GM19468 (cell line): ENCODE data around the gene PDE4DIP.
"Not testable (repeated sequence)": the region's sequence is repeated elsewhere in the genome, so short reads cannot be mapped to it uniquely, and the experiment has no call there.

ENCODE experiments used
- ATAC-seq: cut with Tn5 transposase; IDR thresholded peaks from one replicate; pipeline ENCODE4 v1.9.1; 2021; ENCODE audit warnings: mild to moderate bottlenecking, moderate library complexity, moderate number of reproducible peaks; ENCODE audit not compliant: unreplicated experiment; ENCODE audit errors: extremely low read depth

The PDE4DIP gene

DNA sequence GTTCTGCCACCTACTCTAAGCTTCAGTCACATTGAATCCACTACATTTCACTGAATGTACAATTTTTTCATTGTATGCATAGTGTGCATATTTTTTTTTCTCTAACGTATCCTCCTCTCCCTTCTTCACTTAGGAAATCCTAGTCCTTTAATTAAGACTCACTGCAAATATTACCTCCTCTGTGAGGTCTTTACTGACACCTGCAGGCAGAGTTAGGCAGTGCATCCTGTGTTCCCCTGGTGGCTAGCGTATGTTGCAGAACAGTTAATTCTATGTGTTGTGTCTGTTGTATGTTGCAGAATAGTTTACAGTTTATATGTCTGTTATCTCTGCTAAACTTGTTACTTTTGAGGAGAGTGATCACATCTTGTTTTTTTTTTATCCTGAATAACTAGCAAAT, 121.9 kb downstream of the PDE4DIP start:
- ATAC-seq: not testable (repeated sequence)

DNA sequence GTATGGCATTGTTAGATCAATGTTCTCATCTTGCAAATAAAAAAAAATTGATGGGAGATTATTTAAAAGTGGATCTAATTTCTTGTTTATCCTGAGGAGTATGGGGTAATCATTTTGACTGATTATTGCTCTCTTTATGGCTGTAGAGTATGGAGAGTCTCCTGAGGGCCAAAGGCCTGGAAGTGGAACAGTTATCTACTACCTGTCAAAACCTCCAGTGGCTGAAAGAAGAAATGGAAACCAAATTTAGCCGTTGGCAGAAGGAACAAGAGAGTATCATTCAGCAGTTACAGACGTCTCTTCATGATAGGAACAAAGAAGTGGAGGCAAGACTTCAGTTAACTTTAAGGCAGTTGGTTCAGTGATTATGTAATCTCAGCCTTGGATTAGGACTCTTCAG, 123.4 kb downstream of the PDE4DIP start:
- not testable (repeated sequence) for ATAC-seq

DNA sequence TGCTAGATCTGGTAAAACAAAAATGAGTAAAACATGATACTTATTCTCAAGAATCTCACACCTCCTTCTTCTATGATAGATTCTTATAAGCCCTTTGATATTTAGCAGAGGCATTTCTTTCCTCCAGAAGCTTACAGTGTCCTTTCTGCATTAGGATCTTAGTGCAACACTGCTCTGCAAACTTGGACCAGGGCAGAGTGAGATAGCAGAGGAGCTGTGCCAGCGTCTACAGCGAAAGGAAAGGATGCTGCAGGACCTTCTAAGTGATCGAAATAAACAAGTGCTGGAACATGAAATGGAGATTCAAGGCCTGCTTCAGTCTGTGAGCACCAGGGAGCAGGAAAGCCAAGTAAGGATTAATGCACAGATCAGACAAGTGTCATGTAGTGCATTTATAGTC, 124.5 kb downstream of the PDE4DIP start:
- ATAC-seq: not testable (repeated sequence)

DNA sequence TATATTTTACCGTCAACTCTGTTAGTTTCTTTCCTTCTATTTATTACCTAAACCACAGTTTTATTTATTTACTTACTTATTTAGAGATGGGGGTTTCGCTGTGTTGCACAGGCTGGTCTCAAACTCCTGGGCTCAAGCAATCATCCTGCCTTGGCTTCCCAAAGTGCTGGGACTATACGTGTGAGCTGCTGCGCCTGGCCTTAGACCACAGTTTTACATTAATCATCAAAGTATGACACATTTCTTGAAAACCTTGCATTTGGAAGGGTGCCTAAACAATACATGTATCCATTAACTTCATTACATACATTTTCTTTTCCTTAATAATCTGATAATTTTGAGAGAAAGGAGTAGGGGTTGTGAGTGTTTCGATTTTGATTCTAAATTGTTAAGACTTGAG, 124.9 kb downstream of the PDE4DIP start:
- ATAC-seq: not testable (repeated sequence)

DNA sequence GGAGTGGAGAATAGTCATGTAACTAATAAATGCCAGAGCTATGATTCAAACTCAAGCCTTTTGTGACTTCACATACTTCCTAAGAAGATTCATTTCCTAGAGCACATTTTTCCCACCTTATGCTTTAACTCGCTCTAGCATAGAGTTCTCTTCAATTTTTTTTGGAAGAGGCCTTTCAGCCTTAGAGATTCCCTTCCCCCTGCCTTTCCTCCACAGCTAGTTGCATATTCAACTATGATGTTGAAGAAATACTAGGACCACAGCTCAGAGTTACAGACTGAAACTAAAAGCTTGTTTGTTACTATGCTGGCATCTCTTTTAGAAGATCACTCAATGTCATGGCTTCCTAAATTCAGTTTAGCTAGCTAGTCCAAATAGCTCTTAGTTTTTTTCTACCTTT, 131.2 kb downstream of the PDE4DIP start:
- peak; percentile 14 for ATAC-seq

DNA sequence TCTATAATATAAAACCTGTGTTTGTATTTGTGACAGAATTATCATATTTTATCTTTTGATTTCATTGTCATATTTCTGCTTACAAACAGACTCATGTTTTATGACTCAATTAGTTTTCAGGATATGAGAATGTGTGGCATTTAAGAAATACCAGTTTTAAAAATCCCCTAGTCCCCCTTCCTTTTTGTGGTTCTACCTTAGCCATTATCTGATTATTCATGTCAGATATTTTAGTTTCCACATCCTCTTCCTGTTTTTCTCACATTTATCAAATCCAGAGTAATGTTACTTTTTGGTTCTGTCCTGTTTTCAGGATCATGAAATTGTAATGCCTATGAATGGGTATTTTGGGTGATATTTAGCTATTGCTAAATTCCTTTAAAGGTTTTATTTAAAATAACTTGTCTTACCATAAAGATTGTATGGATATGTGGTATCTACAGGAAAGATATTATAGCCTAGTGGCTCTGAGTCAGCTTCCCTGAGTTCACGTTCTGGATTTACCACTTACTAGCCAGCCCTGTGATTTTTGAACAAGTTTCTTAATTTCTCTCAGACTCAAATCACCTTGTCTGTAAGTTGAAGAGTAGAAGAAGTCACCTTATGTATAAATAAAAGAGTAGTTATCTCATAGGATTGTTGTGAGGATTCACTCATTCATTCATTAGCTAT, 131.8 kb downstream of the PDE4DIP start:
- ATAC-seq: peak; percentile 14

DNA sequence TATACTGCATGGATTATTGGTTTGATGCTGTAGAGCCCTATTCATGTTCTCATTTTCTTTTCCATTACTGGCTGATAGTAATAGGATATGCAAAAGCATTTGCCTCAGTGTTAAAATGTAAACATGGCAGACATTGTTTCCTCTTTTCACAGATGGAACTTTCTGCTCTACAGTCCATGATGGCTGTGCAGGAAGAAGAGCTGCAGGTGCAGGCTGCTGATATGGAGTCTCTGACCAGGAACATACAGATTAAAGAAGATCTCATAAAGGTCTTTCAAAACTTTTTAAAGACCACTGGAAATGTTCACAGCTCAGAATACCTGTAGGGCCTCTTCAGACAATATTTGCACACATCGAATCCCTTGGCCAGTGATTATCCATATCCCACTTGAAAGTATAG, 133.6 kb downstream of the PDE4DIP start:
- not testable (repeated sequence) for ATAC-seq

DNA sequence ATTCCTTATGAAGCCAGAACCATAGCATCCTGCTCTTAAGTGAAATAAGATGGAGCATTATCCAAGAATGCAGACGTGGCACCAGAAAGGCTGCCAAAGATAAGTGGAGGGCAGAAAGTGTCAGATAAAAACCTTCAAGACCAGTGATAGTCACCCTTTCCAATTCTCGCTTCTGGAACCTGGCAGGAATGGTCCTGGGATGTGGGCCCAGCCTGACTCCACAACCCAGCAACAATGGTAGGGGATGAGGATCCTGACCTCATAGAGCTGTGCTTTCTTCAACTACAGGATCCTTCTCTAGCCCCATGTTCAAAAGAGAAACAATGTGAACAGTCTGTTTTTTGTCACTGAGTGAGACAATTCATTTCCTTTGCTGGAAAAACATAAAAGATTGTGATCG, 145.2 kb downstream of the PDE4DIP start:
- ATAC-seq: not testable (repeated sequence)

DNA sequence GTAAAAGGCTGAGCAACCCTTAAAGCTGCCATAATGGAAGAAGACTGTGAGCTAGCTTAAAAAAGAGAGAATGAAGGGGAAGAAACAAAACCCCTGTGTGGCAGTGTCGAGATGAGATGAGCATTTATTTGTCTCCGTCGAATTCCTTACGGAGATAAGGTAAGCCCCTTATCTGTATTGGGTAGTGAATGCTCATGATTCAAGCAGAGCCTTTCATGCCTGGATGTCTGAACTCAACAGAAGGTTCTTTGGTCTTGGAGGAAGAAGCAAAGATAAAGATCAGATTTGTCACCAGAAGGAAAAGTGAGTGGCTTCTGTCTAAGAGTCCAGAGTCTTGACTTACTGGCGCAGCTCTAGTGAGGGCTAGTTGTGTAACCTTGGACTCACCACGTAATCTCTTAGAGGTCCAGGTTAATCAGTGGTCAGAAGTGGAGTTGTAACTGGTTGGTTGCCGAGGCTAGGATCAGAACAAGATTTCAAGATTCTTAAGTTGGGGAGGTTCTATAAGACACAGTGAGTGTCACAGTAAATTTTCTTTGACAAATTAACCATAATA, 146.1 kb downstream of the PDE4DIP start:
- not testable (repeated sequence) for ATAC-seq

DNA sequence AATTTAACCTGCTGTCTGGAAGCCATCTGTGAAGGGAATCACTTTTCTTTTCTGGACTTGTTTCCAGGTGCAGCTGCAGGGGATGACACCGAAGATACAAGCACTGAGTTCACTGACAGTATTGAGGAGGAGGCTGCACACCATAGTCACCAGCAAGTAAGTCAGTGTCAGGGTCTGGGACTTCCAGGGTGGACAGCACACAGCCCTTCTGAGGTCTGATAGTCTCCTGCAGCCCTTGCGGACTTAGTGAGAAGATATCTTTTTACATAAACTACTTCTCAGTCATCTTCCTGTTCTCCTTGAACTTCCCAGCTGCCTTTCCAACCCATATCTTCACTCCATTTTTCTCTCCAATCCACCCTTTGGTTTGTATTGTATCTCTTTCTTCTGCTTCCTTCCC, 147.6 kb downstream of the PDE4DIP start:
- ATAC-seq: not testable (repeated sequence)

DNA sequence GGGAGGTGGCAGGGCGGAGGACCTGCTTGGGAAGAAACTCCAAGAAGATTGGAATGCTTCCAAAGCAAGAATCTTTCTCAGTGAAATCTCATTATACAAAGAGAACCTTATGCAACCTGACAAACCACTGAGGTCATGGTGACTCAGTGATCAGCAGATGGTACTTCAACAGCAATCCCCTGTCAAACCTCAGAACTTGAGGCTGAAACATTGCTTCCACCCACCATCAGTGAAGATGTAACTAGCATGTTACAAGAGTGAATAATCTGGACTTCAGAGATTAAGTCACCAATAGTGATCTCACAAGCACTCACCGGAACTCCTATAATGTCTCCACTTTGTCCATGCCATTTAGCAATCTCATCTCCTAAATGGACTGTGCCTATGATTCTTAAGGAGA, 148.1 kb downstream of the PDE4DIP start:
- ATAC-seq: not testable (repeated sequence)

DNA sequence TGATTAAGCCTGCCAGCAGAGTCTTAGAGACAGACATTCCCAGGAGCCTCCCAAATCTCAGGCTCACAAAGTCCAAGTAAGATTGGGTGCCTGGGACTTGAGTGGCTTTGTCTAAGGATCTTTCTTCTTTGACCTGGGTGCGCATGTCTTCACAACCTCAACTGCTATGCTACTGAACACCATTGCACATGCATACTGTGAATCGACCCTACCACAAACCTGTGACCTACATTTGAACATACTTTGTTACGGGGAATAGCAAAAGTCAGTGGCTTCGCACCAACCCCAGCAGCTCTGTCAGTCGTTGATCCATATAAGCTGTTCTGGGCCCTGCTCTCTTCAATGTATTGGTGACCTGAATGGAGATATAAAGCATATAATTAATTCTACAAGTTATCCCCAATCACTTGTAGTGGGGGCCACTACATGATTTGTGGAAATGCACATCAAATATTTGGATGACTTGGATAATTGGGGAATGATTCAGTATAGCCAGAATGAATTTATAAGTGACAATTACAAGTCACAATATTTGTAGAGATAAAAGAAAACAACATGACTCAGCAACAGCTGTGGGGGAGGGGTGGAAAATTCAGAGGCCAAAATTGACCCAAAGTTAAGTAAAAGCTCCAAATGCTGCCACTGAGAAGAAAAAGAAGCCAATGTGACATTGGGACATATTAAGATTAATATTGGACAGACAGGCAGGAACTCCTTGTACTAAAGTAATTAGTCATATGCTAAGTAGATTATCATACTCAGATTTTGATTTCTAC, 152.4 kb downstream of the PDE4DIP start:
- not testable (repeated sequence) for ATAC-seq

DNA sequence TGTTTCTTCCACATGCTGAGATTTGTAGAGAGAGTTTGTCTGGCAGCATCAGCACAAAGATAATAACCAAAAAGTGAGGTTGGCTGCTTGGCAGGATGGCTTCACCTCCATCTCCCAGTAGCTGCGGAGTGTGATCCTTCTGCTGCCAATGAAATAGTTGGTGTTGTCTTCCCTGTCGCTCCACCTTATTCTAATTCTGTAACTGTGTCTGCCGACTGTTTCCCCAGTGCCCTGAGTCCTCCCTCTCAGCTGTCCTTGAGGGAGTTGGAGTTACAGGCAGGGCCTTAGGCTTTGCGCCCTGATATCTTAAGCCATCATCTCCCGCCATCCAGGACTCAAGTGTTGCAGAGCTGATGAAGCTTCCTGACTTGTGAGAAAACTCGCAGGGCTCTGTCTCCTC, 153.2 kb downstream of the PDE4DIP start:
- ATAC-seq: not testable (repeated sequence)

DNA sequence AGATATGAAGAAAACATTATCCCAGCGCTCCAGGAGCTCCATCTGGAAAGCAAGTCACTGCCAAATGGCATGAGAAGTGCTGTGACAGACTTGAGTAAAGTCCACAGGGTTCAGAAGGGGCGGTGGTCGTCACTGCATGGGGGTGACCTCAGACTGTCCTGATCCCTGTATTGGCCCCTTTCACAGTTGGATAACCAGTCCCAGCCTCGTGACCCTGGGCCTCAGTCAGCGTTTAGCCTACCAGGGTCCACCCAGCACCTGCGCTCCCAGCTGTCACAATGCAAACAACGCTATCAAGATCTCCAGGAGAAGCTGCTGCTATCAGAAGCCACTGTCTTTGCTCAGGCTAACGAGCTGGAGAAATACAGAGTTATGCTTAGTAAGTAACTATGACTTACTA, 158.4 kb downstream of the PDE4DIP start:
- ATAC-seq: not testable (repeated sequence)

DNA sequence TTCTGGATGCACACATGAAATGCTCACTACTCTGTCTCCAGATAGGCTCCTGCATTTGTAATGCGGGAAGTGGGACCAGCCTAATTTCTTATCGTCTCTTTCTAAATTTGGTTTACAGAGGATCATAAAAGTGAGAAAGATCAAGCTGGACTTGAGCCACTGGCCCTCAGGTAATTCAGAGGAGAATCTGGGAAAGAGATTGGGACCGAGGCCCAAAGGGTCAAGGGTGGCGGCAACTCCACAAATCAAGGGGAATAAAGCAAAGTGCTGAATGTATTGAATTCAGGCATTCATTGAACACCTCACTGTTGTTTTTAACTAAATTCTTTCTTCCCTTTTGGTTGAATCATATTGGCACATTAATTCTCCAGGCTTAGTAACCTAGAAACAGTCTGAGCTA, 164.1 kb downstream of the PDE4DIP start:
- not testable (repeated sequence) for ATAC-seq

DNA sequence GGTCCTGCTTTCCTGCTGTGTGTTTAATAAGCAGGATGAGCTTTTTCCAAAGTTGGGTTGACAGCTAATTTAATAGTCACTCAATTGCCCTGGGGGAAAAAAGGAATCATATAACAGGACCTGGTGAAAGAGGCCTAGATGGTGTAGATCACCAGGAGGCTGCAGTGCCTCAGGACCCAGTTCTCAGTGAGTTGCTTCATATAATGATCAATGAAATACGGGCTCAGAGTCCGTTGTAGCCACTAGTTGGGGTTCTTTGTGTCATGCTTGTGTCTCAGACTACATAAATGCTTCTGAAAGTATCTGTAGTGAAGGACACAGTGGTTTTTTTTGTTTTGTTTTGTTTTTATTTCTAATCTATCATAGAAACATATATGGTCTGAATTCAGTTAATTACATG, 164.5 kb downstream of the PDE4DIP start:
- not testable (repeated sequence) for ATAC-seq

DNA sequence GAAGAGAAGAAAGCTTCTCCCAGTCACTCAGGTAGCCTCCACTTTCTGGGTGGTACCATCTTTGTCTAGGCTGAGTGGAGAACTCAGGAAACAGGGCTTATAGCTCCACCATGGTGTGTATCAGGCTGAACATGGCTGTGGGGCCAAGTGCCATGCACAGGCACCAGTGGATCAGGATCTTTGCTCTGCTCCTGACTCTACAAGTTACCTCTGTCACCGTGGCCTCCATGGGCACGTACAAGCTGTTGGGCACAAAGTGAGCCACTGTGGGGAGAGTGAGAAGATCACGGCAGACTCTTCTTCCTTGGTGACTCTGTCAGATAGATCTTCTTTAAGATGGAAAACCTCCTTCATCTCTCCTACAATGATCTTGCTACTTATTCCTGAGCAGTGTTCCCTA, 165.5 kb downstream of the PDE4DIP start:
- not testable (repeated sequence) for ATAC-seq

DNA sequence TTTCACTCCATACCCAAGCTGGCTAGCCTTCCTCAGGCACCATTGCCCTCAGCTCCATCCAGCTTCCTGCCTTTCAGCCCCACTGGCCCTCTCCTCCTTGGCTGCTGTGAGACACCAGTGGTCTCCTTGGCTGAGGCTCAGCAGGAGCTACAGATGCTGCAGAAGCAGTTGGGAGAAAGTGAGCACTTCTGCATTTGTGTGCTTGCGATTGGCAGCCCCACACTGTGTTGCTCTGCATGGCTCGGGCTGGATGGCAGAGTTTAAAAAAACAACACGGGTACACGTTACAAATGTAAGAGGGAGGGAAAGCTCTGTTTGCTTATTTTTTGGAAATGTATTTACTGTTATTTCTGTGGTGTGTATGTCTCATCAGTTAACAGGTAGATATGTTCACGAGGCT, 168.4 kb downstream of the PDE4DIP start:
- ATAC-seq: not testable (repeated sequence)

DNA sequence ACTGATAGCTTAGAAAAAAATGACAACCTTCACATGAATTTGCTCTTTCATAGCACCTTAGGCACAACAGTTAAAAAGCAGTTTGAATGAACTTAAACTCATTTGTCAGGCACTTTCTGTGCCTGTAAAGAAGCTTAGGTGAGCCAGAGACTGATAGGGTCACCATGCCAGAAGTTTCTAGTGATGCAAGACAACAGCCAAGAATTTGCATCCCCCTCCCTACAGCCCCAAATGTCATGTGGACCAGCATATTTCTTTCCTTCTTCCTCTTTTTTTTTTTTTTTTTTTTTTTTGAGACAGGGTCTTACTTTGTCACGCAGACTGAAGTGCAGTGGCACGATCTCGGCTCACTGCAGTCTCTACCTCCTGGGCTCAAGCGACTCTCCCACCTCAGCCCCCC, 169.3 kb downstream of the PDE4DIP start:
- ATAC-seq: not testable (repeated sequence)

DNA sequence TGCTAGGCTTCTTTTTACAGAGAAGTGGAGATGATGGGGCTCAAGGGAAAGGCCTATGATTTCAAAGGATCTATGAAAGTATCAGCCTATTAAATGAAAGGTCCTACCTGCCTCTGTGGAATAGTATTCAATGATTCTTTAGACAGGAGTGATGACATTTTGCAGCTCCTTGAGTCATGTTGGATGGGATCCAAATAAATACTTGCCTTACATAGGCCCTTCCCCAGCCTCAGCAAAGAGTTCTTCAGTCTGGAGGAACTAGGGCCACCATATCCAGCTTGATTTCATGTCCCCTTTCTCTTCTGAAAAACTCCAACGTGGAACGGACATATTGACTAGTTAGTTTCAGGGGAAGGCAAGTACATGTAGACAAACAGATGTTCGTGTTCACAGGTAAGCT, 171.3 kb downstream of the PDE4DIP start:
- not testable (repeated sequence) for ATAC-seq

DNA sequence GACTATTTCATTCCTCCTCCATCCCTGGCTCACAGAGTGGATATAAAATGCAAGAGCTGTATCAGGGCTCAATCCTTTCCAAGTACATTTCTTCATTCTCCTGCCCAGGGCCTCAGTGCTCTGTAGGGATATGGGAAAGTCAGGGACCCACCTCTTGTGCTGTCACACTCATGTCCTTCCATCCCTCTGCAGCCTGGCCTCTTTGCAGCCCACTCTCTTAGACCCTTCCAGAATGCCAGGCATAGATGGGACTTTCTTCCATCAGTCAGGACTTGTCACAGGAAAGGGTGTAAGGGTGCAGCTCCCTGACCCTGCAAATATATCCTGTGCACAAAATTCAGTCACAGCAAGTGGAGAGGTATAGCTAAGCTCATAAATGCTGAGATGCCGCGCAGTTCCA, 172.4 kb downstream of the PDE4DIP start:
- not testable (repeated sequence) for ATAC-seq
